GM12875 (cell line): ENCODE results near the gene NDUFAB1.
"Not testable (repeated sequence)": the region's sequence is repeated elsewhere in the genome, so short reads cannot be mapped to it uniquely, and the experiment has no call there.

Experiments
- H3K4me3 ChIP-seq: one replicate; pipeline ENCODE4 v1.5.1; 2011; ENCODE audit warnings: low read depth, low read length, control low read depth
- CTCF ChIP-seq: IDR thresholded peaks from 2 replicates; pipeline ENCODE4 v1.5.1; 2011; ENCODE audit warnings: low read depth, mild to moderate bottlenecking, control low read depth, inconsistent platforms, low read length, moderate library complexity, borderline replicate concordance; ENCODE audit not compliant: insufficient read depth

The NDUFAB1 gene

DNA sequence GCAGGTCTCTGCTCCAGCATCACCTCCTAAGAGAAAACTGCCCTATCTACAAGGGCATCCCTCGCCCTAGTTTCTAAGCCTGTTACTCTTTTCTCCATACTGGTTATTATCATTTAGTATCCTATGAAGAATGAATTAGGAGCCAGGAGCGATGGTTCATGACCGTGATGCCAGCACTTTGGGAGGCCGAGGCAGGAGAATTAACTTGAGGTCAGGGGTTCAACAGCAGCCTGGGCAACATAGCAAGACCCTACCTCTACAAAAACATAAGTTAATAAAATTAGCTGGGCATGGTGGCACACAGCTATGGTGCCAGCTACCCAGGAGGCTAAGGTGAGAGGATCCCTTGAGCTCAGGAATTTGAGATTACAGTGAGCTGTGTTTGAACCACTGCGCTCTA is 46.2 kb downstream of the NDUFAB1 start:
- no peak overlapping the region for H3K4me3 ChIP-seq
- no peak for TF ChIP-seq CTCF

DNA sequence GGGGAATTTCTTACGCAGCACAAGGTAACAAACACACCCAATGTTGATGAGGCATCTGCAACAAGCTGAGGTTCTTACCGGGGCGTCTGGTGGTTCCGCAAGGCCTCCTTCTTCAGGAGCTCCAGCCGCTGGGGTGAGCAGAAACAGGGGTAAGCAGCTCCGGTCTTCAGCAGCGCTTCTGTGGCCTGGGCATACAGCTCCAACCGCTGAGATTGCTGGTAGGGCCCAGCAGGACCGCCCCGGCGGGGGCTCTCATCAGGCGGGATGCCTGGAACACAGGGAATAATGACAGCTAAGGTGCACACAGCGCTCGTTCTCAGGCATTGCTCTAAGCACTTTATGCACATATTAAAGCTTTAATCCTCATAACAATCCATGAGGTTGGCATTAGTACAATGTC is 51.7 kb downstream of the NDUFAB1 start:
- H3K4me3 ChIP-seq = no peak overlapping the region
- TF ChIP-seq CTCF = no peak

- not testable (repeated sequence) for H3K4me3 ChIP-seq
Observed at GRCh38 chr16:23540817-23541178, 55.3 kb downstream of the NDUFAB1 start.

GRCh38 chr16:23539984-23540816 is 55.9 kb downstream of the NDUFAB1 start:
- TF ChIP-seq CTCF = no peak
- H3K4me3 ChIP-seq = no peak overlapping the region

- TF ChIP-seq CTCF = no peak
Observed at GRCh38 chr16:23538919-23539278, 57.2 kb downstream of the NDUFAB1 start.

DNA sequence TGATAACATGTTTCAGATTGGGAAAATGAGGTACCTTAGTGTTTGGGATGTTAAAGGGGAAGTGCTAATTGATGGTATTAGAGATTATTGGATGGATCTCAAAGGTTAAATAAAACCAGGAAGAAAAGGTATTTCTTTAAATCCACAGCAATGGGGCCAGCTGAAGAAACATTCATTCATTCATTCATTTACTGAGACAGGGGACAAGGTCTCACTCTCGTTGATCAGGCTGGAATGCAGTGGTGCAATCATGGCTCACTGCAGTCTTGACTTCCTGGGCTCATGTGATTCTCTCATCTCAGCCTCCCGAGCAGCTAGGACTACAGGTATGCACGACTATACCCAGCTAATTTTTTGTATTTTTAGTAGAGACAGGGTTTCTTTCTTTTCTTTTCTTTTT is 58.7 kb downstream of the NDUFAB1 start:
- H3K4me3 ChIP-seq = no peak overlapping the region
- TF ChIP-seq CTCF = no peak

More at GRCh38 chr16:23538919-23539278, 57.2 kb downstream of the NDUFAB1 start:
- no peak overlapping the region for H3K4me3 ChIP-seq

GRCh38 chr16:23535901-23536300 is 60.2 kb downstream of the NDUFAB1 start:
- H3K4me3 ChIP-seq = no peak overlapping the region
- TF ChIP-seq CTCF = no peak
